ENCODE results near the gene MOSMO. TPM values are rescaled to one million over a fixed set of nuclear protein-coding genes. Genes with fewer than 3 reads are reported as not detected.

MOSMO gene
- total RNA-seq, 1 experiment from 2014 or later: 27.6 TPM

GRCh38 chr16:22124583-22125284 lies 116.8 kb downstream of the MOSMO start:
- no peaks in the 10 kb centered on the region for H3K79me2 ChIP-seq (ENCODE audit: insufficient read depth, low read length)
- H3K4me1 ChIP-seq (ENCODE audit: control insufficient read depth in 1 of 2, insufficient read depth in 2 of 2, low read length in 2 of 2): no peaks in the 10 kb centered on the region
- H3K4me3 ChIP-seq (replicated peaks in 1 of 2; ENCODE audit: low read depth in 1 of 2, low read length in 2 of 2): no peak overlapping the region
- H3K9me2 ChIP-seq (ENCODE audit: insufficient read depth): no peaks in the 10 kb centered on the region
- no peaks in the 10 kb centered on the region for H3K9me3 ChIP-seq (ENCODE audit: control insufficient read depth in 1 of 2, insufficient read depth in 1 of 2, low read depth in 1 of 2, low read length in 2 of 2)
- H3K36me3 ChIP-seq (ENCODE audit: control insufficient read depth in 1 of 2, insufficient read depth in 2 of 2, low read length in 2 of 2): no peaks in the 10 kb centered on the region
- no peaks in the 10 kb centered on the region; the same call in 1 of the 2 replicates for H3K27me3 ChIP-seq (ENCODE audit: insufficient read depth, low read length)
- ChIA-PET RAD21 (ENCODE audit: low non-redundant PET in 1 of 2, low total read pairs in 2 of 2, uncharacterized antibody in 2 of 2, unreplicated experiment in 2 of 2) (no interaction called here), POLR2A (no interaction called here), CTCF (no interaction called here)
- H4K20me1 ChIP-seq (ENCODE audit: insufficient read depth): no peaks in the 10 kb centered on the region
- H3K9ac ChIP-seq (ENCODE audit: low read length): no peak overlapping the region
- intact Hi-C loops (cut with micrococcal nuclease): loop anchor here (10.0 kb wide), 1 partner anchor 60 kb away; no protein-coding TSS in a partner anchor
- ATAC-seq: no peak
- DNase-seq (ENCODE audit: low read depth, low spot score): no peak
- TF ChIP-seq YY1 (IDR thresholded peaks at IDR 0.05; ENCODE audit: extremely low read depth, insufficient replicate concordance, low read depth, low read length): no peak
- no peak for TF ChIP-seq EGR1 (IDR thresholded peaks at IDR 0.05; ENCODE audit: low read depth)
- TF ChIP-seq ELF1 (IDR thresholded peaks at IDR 0.05; ENCODE audit: borderline replicate concordance, low read depth): no peak
- no peak for TF ChIP-seq EZH2phosphoT487 (IDR thresholded peaks at IDR 0.05; ENCODE audit: borderline replicate concordance)
- TF ChIP-seq CEBPB (IDR thresholded peaks at IDR 0.05; ENCODE audit: low read depth): no peak
- no peak for TF ChIP-seq FOSL1 (IDR thresholded peaks at IDR 0.05; ENCODE audit: low read depth)
- no peak for TF ChIP-seq ZBTB33 (IDR thresholded peaks at IDR 0.05; ENCODE audit: extremely low read depth, insufficient replicate concordance, low read length)
- H3K4me2 ChIP-seq (ENCODE audit: low read length): no peak overlapping the region
- BruUV-seq (replicated peaks): no TSS peak
- H2AFZ ChIP-seq (ENCODE audit: low read depth, low read length, poor library complexity, severe bottlenecking): no peak overlapping the region
- H3K27ac ChIP-seq (ENCODE audit: low read depth, low read length): no peak overlapping the region
